Activated naive CD4-positive, alpha-beta T cell treated with Interleukin-2 at 50 U/mL for 16 hours (primary cell): ENCODE results near the gene NGFR.
A peak's percentile ranks its signal among the peaks of the same experiment; 100 is the strongest.

Source experiments
- DNase-seq: peaks from one replicate; pipeline ENCODE4 v3.0.0-alpha.2; 2020

NGFR gene, protein sequence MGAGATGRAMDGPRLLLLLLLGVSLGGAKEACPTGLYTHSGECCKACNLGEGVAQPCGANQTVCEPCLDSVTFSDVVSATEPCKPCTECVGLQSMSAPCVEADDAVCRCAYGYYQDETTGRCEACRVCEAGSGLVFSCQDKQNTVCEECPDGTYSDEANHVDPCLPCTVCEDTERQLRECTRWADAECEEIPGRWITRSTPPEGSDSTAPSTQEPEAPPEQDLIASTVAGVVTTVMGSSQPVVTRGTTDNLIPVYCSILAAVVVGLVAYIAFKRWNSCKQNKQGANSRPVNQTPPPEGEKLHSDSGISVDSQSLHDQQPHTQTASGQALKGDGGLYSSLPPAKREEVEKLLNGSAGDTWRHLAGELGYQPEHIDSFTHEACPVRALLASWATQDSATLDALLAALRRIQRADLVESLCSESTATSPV

DNA sequence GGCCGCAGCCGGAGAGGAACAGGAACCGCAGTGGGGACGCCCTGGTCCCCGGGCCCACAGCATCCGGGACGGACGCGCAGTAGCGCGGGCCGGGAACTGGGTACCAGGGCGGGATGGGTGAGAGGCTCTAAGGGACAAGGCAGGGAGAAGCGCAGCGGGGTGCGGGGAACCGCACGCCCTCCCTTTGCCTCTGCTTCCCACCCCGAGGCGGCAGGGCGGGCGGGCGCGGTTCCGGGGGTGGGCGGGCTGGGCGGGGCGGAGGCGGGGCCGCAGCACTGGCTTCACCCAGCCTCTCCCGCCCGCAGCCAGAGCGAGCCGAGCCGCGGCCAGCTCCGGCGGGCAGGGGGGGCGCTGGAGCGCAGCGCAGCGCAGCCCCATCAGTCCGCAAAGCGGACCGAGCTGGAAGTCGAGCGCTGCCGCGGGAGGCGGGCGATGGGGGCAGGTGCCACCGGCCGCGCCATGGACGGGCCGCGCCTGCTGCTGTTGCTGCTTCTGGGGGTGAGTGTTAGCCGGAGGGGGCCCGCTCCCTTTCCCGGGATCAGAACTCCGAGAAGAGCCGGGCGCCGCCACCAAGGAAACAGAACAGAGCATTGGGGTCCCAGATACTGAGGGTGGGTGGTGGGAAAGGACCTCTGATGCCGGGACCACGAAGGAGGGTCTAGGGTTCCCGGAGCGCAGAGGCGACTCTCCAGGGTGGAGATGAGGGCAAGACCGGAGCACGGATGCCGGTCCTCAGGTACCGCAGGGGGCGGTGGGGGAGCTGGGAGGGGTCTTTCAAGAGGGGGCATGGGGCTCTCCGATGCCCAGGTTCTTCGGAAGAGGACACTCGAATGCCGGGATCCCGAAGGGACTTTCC lies at the start of gene NGFR:
NGFR (plus strand) TSS at position 308 of the 856 bp plus-strand sequence; CDS start at position 433, 125 bp downstream.
- DNase-seq = peak; percentile 55

DNA sequence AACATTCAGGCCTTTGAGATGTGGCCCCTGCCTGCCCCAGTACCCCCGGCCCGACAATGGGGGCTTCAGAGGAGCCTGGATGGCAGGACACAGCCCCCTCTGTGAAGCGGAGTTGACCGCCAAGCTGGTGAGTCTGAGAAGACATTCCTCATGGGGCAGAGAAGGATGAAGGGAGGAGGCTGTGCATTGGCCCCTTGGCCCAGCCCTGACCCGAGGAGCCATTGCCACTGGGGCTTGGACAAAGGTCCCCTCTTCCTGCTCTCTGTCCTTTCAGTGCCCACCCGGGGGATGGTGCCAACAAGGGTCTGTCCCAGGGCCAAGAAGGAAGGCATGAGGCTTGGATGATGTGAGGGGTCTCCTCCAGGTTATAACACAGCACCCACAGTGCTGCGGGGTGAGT lies 49.5 kb upstream of the NGFR start:
- no peak for DNase-seq

DNA sequence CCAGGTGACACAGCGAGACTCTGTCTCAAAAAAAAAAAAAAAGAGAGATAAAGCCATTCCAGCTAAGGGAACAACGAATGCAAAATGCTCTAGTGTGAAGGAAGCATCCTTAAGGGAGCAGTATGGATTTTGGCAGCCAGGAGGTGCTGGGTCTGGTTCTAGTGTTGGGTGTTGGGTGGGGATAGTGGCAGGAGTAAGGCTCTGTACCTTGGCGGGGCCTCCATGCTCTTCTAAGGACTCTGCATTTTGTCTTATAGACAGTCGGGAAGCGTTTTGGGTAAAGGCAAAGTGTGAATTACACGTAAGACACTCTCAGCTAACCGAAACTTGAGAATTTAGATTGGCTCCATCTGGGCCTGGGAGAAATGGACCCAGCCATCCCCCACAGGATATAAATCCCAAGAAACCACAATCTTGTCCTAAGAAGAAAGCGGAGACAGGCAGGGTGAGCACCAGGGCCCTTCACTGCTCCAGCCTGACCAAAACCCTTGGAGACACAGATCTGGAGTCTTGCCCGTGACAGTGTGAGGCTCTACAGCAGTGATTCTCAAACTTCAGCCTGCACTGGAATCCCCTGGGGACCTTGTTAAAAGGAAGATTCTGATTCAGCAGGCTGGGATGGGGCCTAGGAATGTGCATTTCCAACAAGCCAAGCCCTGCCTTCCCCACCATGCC lies 47.3 kb upstream of the NGFR start:
- DNase-seq = no peak

DNA sequence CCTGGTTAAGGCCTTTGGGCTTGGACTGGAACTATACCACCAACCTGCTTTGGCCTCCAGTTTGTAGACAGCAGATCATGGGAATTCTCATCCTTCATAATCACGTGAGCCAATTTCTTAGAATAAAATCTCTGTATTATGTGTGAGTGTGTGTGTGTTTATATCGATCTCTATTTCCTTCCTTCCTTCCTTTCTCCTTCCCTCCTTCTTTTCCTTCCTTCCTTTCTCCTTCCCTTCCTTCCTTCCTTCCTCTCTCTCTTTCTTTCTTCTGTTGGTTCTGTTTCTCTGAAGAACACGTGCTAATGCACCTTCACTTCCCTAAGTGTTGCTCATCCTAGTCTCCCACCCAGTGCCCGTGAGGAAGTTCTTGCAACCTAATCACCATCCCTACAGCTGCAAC lies 44.9 kb upstream of the NGFR start:
- DNase-seq = no peak

DNA sequence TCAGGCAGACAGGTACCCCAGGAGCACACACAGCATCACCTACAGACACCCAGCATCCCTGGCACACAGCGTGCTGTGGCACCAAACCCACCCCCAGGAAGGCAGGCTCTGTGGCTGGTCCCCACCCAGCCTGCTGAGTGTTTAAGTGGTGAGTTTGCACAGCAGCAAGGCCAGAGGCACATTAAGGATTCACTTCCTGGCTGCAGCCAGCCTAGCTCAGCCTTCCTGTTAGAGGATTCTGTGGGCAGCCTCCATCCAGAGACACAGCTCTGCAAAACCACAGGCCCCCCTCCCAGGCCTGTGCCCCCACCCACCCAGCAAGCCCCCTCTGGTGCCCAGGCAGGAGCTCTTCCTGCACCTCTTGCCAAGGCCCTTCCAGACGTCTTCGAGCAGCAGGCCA lies 44.4 kb upstream of the NGFR start:
- no peak for DNase-seq

DNA sequence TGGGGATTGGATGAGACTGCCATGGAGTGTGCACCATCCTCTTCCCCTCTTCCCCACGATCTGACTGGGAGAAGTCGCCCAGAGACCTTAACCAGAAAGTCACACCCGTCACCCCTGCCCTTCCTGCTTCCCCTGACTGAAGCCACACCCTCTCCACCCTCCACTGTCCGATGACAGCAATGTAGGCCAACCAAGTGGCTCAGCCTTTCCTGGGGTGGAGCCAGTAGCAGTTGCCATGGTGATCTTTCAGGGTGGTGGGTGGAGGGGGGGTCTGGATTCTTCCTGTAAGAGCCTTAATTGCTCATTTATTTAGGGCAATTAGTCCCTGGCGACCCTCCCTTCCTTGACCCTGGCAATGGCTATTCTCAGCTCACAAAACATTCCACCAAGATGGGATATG lies 42.9 kb upstream of the NGFR start:
- no peak for DNase-seq

DNA sequence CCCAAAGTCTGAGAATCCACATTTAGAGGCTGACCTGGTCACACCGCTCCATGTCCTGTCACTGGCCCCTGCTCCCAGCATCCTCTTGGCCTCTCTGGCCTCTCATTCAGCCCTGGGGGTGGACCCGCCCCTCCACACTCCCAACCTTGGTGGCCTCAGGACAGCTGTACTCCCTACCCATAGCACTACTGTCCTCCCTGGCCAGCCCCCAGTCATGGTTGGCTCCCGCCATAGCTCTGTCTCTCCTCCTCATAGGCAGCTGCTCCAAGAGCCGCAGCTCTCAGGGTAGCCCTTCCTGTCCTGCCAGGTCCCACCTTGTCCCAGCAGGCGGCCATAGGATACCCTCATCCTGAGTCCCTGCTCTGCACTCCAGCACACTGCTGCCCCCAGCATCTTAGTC lies 42.4 kb upstream of the NGFR start:
- no peak for DNase-seq

DNA sequence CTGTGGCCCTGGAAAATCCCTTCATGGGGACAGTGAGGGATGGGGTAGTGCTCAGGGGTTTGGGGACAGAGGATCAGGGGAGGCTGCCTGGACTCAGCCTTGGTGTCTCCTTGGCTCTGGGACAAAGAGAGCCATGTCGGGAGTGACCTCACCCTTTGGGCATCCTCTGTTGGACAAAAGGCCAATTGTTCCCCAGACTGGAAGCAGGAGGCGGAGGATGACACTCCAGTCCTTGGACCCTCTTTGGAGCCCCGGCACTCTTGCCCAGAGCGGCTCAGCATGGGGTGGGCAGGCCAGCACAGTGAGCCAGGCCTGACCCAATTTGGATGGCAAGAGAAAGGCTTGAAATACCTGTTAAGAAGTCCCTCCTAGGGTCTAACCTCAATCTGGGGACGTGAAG lies 41.0 kb upstream of the NGFR start:
- DNase-seq = no peak

DNA sequence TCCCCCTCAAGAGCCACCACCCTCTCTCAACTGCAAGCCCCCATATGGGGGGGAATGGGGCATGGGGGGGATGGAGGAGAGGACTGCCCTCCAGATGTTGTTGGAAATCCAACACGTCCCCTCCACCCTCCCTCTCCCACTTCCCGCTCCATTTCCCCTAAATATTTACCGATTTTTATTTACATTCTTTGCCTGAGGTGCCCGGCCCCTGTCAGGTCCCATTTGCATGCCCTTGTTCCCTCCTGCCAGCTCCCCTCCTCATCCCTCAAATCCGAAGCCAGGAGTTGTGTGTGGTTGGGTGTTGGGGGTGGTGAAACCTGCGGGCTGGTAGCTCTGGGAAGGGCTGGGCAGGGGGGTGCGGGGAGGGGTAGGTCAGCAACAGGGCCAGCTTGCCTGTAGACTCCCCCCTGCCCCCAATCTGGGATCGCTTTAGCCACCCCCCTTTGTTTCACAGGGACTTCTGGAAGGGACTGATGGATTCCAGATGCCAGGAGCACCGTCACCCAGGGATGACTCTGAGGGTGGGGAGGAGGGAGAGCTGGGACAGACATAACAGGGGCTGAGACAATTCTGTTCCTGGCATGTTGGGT lies 39.7 kb upstream of the NGFR start:
- no peak for DNase-seq

DNA sequence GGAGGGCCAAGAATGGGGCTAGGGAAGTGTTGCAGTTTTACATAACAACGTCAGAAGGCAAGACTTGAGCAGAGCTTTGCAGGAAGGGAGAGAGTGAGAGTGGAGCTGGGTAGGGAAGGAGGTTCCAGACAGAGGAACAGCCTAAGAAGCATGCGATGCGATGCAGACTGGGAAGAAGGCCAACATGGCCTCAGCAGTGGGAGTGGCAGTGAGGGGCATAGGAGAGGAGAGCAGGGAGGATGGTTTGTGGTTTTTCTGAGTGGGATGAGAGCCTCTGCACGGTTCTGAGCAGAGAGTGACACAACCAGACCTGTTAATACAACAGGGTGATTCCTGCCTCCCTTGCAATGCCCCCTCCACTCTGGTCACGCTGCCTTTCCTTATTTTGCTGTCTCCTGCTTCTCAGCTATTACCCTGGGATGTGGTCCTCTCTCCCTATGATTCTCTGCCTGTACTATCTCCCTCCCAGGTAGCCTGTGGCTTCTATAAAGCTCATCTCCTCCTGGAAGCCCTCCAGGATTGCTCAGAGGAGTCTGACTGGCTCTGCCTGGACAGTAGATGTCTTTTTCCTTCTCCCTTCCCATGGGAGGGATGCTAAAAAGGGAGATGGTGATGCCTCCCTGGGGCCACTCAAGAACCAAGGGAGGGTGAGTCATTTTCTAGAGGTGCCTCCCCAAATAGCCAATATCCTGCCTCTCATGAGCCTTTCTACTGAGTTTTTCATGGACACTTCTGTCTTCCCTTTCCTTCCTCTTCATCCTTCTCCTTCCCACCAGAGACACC lies 38.7 kb upstream of the NGFR start:
- DNase-seq = no peak

DNA sequence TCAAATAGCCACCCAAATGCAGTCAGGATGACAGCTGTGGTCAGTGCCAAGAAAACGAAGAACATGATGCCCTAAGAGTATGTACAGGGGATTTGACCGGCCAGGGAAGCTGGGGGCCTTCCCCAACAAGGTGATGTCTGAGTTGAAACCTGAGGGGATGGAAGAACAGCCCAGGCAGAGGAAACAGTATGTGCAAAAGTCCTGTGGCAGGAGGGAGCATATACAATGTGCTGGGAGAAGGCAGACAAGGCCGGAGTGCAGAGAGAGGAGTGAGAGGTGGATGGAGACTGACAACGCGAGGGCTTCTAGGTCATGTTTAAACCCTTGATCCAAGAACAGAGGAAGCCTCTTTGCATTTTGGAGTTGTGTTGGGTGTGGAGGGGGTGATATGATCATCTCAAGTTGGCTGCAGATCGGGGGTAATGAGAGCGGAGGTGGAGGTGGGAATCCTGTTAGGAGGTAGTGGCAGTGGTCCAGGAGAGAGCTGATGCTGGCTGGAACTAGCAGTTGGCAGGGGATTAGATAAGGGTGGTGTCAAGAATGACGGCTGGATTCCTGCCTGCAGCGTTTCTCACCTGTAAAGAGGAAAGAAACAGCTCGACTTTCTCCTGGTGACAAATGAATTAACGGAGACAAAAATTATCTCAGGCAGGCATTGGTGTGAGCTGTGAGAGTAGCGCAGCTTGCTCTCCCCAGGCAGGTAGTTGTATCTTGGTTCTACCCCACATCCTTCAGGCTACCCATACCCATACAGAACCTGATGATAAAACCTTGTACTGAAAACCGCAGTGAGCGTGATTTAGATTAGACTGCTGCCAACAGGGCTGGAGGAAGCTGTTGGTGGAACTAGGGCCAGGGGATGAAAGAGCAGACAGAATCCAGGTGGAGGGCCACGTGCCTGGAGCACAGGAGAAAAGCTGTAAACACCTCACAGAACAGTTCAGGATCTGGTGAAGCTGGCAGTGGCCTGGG lies 37.2 kb upstream of the NGFR start:
- no peak for DNase-seq

DNA sequence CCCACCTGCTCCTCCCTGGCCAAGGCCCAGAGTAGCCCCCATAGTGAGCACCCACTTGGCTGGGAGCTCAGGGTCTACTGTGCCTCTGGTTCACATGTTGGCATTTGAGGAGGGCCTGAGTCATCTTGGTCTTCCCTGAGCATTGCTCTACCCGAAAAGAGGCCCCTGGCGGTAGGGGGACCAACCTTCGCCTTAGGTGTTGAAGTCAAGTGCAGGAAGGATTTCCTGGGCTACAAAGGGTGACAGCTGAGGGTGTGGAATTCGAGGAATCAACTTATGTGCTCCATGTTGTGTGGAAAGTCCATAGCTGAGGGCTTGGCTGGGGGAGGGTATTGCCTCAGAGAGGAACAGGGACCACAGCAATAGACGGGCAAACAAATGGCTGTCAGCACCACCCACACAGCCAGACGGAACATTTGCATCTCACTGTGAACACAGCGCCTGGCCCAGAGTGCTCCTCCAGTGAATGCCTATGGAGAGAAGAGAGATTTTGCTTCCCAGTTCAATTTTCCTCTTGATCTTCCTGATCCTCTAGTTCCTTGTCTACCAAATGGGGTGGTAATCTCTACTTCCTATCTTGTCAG lies 35.6 kb upstream of the NGFR start:
- no peak for DNase-seq

DNA sequence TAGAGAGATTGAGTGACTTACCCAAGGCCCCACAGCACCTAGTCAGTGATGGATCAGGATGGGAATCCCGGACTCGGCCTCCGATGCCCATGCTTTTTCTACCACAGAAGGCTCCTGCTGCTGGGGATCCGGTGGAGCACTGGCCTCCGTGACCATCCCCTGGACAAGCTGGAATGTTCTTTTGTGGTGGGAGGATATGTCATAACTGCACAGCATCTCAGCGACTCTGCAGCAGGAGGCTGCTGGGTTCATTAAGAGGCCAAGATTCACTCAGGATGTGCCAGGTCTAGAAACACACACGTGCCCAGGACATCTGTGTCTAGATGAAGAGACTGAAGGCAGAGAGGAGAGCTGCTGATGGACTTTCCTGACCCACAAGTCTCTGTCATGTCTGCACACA lies 34.7 kb upstream of the NGFR start:
- no peak for DNase-seq

DNA sequence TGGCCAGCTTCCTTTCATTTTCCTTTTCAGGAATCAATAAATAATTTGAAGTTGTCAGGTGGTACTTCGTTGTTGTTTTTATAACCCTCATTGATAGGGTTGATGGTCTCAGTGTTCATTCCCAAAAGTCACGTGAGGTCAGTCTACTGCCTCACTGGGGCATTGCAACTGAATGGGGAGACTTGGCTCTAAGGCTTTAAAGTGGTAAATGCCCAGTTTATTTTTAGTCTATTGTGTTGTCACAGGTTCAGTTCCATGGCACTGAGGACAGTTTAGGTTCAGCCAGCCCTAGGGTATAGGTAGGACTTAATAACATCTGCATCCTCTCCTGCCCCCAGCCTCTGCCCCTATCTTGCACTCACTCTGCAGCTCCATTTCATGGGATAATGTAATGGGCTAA lies 33.5 kb upstream of the NGFR start:
- DNase-seq = no peak

DNA sequence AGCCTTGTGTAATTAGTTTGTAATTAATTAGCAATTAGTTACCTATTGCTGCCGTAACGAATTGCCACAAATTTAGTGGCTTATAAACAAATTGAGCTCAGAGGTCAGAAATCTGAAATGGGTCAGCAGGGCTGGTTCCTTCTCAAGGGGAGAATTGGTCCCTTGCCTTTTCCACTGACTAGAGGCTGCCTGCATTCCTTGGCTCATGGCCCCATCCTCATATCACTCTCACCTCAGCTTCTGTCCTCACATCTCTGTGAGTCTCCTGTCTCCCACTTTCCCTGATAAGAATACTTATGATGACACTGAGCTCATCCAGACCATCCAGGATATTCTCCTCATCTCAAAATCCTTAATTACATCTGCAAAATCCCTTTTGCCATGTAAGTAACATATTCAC lies 31.0 kb upstream of the NGFR start:
- DNase-seq = no peak

DNA sequence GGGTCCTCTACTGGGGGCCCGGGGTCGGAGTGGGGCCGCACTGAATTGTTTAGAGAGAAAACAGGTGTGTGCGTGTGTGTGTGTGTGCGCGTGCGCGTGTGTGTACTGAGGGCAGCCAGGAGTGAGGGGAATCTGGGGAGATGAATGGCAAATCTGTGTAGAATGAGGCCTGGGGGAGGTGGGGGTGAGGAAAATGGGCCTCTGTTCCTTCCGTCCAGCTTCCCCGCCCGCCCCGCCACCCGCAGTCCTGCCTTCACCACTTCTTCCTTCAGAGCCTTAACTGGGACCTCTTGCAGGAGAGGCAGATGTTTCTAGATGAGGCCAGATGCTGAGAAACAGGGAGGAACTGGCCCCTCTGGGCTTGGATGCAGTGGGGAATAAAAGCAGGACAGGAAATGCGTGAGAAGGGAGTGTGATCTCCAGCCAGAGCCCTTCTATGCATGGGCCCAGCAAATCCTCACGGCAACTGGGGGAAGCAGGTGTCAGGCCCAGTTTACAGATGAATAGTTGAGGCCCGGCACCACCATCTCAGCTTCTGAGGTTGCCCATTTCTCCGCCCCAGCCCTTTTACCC lies 29.7 kb upstream of the NGFR start:
- no peak for DNase-seq

DNA sequence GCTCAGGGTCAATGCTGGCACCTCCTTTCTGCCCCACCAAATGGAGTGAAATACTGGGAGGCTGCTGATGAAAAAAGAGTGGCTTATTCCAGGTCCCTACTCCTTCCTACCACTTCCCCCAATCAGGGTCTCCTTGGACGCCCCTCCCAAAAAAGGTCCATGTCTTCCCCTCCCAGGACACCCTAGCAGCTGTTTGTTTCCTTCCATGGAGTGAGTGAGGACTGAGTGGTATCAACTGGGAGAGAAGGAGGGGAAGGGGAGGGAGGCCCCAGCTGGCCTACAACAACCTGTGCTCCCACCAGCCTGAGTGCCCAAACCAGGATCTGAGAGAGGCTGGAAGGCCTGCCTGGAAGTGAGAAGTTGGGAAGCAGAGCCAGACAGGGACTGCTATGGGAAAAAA lies 28.7 kb upstream of the NGFR start:
- DNase-seq = no peak

DNA sequence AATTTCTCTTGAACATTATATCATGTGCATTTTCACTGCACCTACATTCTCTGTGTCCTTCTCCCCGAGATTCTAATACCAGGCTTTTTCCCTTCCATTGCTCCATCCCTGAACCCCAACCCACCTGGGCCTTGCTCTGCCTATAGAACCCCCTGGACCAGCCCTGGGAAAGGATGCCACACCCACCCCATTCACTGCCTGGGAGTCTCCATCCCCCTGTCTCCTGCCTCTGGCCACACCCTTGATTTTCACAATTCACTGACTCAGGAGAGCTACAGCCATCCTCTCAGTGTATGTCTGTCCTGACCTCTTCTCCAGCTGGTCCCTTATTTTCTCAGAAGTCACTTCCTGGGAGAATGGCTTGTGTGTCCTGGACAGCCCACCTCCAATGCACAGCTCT lies 27.9 kb upstream of the NGFR start:
- no peak for DNase-seq

DNA sequence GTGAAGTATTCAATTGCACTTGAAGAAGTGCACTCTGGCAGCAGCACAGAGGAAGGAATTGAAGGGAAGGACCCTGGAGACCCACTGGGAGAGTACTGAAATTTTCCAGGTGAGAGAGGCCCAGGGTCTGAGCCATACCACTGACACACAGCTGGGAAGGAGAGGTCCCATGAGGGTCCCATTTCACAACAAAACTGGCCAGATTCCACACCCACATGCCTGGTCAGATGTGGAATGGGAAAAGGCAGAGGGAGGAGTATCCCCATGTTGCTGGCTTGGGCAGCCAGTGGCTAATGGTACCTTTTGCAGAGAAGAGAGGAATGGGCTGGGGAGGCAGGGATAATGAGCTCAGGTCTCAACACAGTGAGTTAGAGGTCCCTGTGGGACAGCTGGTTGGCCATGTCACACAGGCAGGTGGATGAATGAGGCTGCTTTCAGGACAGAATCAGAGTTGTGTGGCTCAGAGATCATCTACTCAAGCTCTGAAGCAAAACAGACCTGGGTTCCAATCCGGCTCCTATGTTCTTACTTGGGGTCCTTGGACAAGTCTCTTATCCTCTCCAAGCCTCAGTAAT lies 26.2 kb upstream of the NGFR start:
- no peak for DNase-seq
